Activated CD8-positive, alpha-beta memory T cell treated with anti-CD3 and anti-CD28 coated beads, Interleukin-2, amount 50 U/mL, for 24 hours (primary cell): ENCODE results near the gene ST3GAL5.
A peak's percentile ranks its signal among the peaks of the same experiment; 100 is the strongest.
"Not testable (repeated sequence)": the region's sequence is repeated elsewhere in the genome, so short reads cannot be mapped to it uniquely, and the experiment has no call there.

ENCODE experiments used
- DNase-seq: peaks from one replicate; pipeline ENCODE4 v3.0.0-alpha.2; 2020; ENCODE audit errors: extremely low read depth

The ST3GAL5 gene

GRCh38 chr2:85893428-85894258 is 4.9 kb upstream of the ST3GAL5 start:
- no peak for DNase-seq

GRCh38 chr2:85892216-85892944 is 3.6 kb upstream of the ST3GAL5 start:
- DNase-seq, result no peak

GRCh38 chr2:85890522-85891176 is 1.9 kb upstream of the ST3GAL5 start:
- DNase-seq, result no peak

- DNase-seq, result no peak
These were observed 964 bp upstream of the ST3GAL5 start for GRCh38 chr2:85889627-85890281.

GRCh38 chr2:85888020-85888683 is 638 bp downstream of the ST3GAL5 start:
- no peak for DNase-seq

GRCh38 chr2:85887566-85888019 is 1.2 kb downstream of the ST3GAL5 start:
- DNase-seq, result no peak

GRCh38 chr2:85886590-85886989 is 2.2 kb downstream of the ST3GAL5 start:
- peak; percentile 30 for DNase-seq

GRCh38 chr2:85886141-85886540 is 2.6 kb downstream of the ST3GAL5 start:
- DNase-seq, result no peak

- DNase-seq, result not testable (repeated sequence)
These were observed 7.0 kb downstream of the ST3GAL5 start for GRCh38 chr2:85881781-85882180.

- not testable (repeated sequence) for DNase-seq
These were observed 8.0 kb downstream of the ST3GAL5 start for GRCh38 chr2:85880716-85881328.

GRCh38 chr2:85878719-85879370 is 9.9 kb downstream of the ST3GAL5 start:
- DNase-seq, result no peak

- DNase-seq, result no peak
These were observed 13.3 kb downstream of the ST3GAL5 start for GRCh38 chr2:85875350-85876050.

GRCh38 chr2:85873679-85874078 is 15.1 kb downstream of the ST3GAL5 start:
- no peak for DNase-seq

- DNase-seq, result no peak
These were observed 16.1 kb downstream of the ST3GAL5 start for GRCh38 chr2:85872536-85873161.

GRCh38 chr2:85871494-85872164 is 17.2 kb downstream of the ST3GAL5 start:
- DNase-seq, result no peak

GRCh38 chr2:85868822-85869221 is 20.0 kb downstream of the ST3GAL5 start:
- no peak for DNase-seq

- no peak for DNase-seq
These were observed 21.1 kb downstream of the ST3GAL5 start for GRCh38 chr2:85867556-85868292.

GRCh38 chr2:85867121-85867520 is 21.7 kb downstream of the ST3GAL5 start:
- DNase-seq, result no peak
